GM13977 (cell line): ENCODE measurements around the gene ACTR1A.
"Not testable (repeated sequence)": the region's sequence is repeated elsewhere in the genome, so short reads cannot be mapped to it uniquely, and the experiment has no call there.

ENCODE experiments used
- DNase-seq: peaks from one replicate; pipeline ENCODE4 v3.0.0; 2012; ENCODE audit warnings: low spot score
- in situ Hi-C: fragments of 300-500 bp; cut with MboI; formaldehyde crosslinking; loops from one replicate; pipeline ENCODE4 v1.12.0; 2022; ENCODE audit warnings: low sequenced_read_pairs, low pct_unique_long_range_greater_than_20kb, mixed read lengths, inconsistent platforms; ENCODE audit not compliant: unreplicated experiment
- TF ChIP-seq, protein P1 (sequence below): IDR thresholded peaks from 2 replicates; pipeline ENCODE4 v1.5.1; 2012; ENCODE audit warnings: mild to moderate bottlenecking, control low read depth; ENCODE audit not compliant: insufficient read depth; ENCODE audit errors: extremely low read depth, missing control alignments

ACTR1A gene

GRCh38 chr10:102501201-102502028 lies 1.1 kb downstream of the ACTR1A start:
- DNase-seq, result no peak
- in situ Hi-C loops, result no loop called here

DNA sequence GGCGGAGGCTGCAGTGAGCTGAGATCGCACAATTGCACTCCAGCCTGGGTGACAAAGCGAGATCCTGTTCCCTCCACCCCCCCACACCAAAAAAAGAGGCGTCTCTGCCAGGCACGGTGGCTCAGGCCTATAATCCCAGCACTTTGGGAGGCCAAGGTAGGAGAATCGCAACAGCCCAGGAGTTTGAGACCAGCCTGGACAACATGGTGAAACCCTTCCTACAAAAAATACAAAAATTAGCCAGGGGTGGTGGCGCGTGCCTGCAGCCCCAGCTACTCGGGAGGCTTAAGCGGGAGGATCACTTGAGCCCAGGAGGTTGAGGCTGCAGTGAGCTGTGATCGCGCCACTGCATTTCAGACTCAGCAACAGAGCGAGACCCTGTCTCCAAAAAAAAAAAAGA lies 1.8 kb downstream of the ACTR1A start:
- in situ Hi-C loops, result not testable (repeated sequence)

More at GRCh38 chr10:102501201-102502028, 1.1 kb downstream of the ACTR1A start:
- TF ChIP-seq, protein P1, sequence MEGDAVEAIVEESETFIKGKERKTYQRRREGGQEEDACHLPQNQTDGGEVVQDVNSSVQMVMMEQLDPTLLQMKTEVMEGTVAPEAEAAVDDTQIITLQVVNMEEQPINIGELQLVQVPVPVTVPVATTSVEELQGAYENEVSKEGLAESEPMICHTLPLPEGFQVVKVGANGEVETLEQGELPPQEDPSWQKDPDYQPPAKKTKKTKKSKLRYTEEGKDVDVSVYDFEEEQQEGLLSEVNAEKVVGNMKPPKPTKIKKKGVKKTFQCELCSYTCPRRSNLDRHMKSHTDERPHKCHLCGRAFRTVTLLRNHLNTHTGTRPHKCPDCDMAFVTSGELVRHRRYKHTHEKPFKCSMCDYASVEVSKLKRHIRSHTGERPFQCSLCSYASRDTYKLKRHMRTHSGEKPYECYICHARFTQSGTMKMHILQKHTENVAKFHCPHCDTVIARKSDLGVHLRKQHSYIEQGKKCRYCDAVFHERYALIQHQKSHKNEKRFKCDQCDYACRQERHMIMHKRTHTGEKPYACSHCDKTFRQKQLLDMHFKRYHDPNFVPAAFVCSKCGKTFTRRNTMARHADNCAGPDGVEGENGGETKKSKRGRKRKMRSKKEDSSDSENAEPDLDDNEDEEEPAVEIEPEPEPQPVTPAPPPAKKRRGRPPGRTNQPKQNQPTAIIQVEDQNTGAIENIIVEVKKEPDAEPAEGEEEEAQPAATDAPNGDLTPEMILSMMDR, result no peak

GRCh38 chr10:102499356-102499755 lies 3.2 kb downstream of the ACTR1A start:
- no peak for DNase-seq
- in situ Hi-C loops, result no loop called here
- TF ChIP-seq, protein P1, result no peak

More for the DNA sequence above, 1.8 kb downstream of the ACTR1A start:
- not testable (repeated sequence) for DNase-seq

DNA sequence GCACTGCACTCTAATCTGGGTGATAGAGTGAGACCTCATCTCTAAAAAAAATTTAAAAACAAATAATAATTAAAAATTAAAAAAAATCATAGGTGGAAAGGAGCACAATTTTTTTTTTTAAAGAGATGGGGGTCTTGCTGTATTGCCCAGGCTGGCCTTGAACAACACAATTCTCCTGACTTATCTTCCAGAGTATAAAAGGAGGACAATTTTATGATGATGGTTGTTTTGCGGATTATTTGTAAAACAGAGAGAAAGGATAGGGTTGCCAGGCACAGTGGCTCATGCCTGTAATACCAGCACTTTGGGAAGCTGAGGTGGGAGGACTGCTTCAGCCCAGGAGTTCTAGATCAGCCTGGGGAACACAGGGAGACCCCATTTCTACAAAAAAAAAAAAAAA lies 5.0 kb downstream of the ACTR1A start:
- no peak for DNase-seq
- TF ChIP-seq, protein P1, result no peak
- in situ Hi-C loops, result no loop called here

DNA sequence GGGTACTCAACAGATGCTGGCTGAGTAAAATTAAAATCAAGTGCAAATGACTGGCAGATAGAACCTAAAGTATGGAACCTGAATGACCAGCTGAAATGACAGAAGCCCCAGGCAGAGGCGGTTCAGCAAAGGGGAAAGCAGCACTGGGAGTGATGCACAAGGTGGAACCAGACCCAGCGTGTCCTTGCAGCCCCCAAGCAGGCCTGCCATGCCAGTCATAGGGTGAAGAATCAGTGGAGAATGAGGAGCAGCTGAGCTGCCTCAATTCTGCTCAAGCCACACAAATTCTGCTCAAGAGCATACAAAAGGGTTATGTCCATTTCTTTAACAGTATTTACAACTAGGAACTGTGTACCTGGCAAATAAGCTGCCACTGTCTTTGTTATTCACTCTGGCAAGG lies 8.7 kb downstream of the ACTR1A start:
- in situ Hi-C loops, result no loop called here
- DNase-seq, result no peak
- TF ChIP-seq, protein P1, result no peak

DNA sequence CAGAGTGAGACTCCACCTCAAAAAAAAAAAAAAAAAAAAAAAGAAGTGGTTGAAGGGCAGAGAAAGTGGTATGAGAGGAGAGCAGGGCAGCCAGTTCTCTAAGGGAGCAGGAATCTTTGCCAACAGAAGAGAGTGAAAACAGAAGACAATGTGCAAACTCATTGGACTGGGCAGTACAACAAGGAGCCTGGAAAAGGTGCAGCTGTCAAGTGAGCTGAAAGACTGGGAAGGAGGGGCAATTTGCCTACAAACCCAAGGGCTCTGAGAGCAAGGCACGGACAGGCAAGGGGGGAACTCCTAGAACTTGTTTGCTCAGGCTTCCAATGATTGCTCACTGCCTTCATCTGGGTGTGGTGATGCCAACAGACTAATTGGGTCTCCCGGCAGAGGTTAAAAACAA lies 9.5 kb downstream of the ACTR1A start:
- DNase-seq, result no peak
- in situ Hi-C loops, result no loop called here
- TF ChIP-seq, protein P1, result no peak

DNA sequence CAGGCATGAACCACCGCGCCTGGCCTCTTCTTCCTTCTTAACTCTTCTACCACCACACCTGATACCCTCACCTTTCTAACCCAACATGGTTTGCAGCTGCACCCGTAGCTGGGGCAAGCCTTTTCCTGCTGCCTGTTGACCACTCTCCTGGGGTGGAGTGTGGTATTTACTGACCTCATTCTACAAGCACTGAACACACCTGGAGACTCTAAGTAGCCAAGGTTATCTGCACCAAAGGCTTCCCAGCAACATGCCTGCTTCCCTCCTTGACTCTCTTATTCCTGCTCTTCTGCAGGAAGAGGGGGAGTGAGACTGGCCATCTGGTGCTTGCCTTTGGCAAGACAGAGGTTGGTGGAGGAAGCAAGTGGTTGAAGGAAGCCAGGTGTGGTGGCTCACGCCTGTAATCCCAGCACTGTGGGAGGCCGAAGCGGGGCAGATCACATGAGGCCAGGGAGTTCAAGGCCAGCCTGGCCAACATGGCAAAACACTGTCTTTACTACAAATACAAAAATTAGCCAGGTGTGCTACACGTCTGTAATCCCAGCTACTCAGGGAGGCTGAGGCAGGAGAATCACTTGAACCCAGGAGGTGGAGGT lies 10.1 kb downstream of the ACTR1A start:
- TF ChIP-seq, protein P1, result no peak
- in situ Hi-C loops, result no loop called here
- no peak for DNase-seq
